Suppressor macrophage (primary cell): ENCODE results near the gene PRKAG2.
"Not testable (repeated sequence)": the region's sequence is repeated elsewhere in the genome, so short reads cannot be mapped to it uniquely, and the experiment has no call there.

Source experiments
- DNase-seq, 4 experiments: peaks; one replicate each; pipeline ENCODE4 v3.0.0-alpha.2; 2020 to 2022
- total RNA-seq, 17 experiments: gene quantifications; one replicate each; lab custom pipeline; 2026; ENCODE audit warnings: mixed read lengths in 6 of 17, inconsistent platforms in 3 of 17; lab: John Stamatoyannopoulos, UW

PRKAG2 gene
- 42.5 to 81.3 (median 62.3) reads per million in 17 experiments for total RNA-seq

GRCh38 chr7:151876899-151877777 is at the start of gene PRKAG2:
Gene PRKAG2 (minus strand): TSS chr7:151877115. CDS start chr7:151876620, 495 bp downstream.
- DNase-seq, result peak; percentile 80 to 91 (median 84)

GRCh38 chr7:151926336-151926712 is 49.4 kb upstream of the PRKAG2 start:
- no peak for DNase-seq

- DNase-seq, result peak; percentile 83 to 93 (median 91)
Observed at GRCh38 chr7:151925446-151926335, 48.8 kb upstream of the PRKAG2 start.

- DNase-seq, result no peak
Observed at GRCh38 chr7:151924508-151924907, 47.6 kb upstream of the PRKAG2 start.

GRCh38 chr7:151924001-151924400 is 47.1 kb upstream of the PRKAG2 start:
- no peak for DNase-seq

GRCh38 chr7:151923097-151923876 is 46.4 kb upstream of the PRKAG2 start:
- peak; percentile 88 to 97 (median 92) for DNase-seq

GRCh38 chr7:151921451-151921850 is 44.5 kb upstream of the PRKAG2 start:
- DNase-seq, result no peak

- peak; percentile 58 to 84 (median 68) for DNase-seq
Observed at GRCh38 chr7:151920488-151920887, 43.6 kb upstream of the PRKAG2 start.

- DNase-seq, result no peak
Observed at GRCh38 chr7:151919595-151919994, 42.7 kb upstream of the PRKAG2 start.

GRCh38 chr7:151918510-151918843 is 41.6 kb upstream of the PRKAG2 start:
- no peak for DNase-seq

- peak; percentile 41 to 78 (median 60) for DNase-seq
Observed at GRCh38 chr7:151917791-151918509, 41.0 kb upstream of the PRKAG2 start.

GRCh38 chr7:151914051-151914450 is 37.1 kb upstream of the PRKAG2 start:
- DNase-seq, result no peak

GRCh38 chr7:151910655-151911054 is 33.7 kb upstream of the PRKAG2 start:
- not testable (repeated sequence) for DNase-seq

- DNase-seq, result not testable (repeated sequence)
Observed at GRCh38 chr7:151907115-151907514, 30.2 kb upstream of the PRKAG2 start.

- no peak for DNase-seq
Observed at GRCh38 chr7:151905766-151906165, 28.9 kb upstream of the PRKAG2 start.

- no peak for DNase-seq
Observed at GRCh38 chr7:151905353-151905752, 28.4 kb upstream of the PRKAG2 start.

- no peak for DNase-seq
Observed at GRCh38 chr7:151904270-151904669, 27.4 kb upstream of the PRKAG2 start.

GRCh38 chr7:151903249-151904032 is 26.5 kb upstream of the PRKAG2 start:
- DNase-seq, result no peak

- no peak for DNase-seq
Observed at GRCh38 chr7:151902311-151902710, 25.4 kb upstream of the PRKAG2 start.

GRCh38 chr7:151901828-151902227 is 24.9 kb upstream of the PRKAG2 start:
- no peak for DNase-seq
